Femur (tissue), 1 donor: ENCODE data around the gene COPS6.

ENCODE experiments used
- DNase-seq: peaks from one replicate; pipeline ENCODE4 v3.0.0-alpha.2; 2017

Gene COPS6

GRCh38 chr7:100080907-100081534 is 7.7 kb upstream of the COPS6 start:
- DNase-seq, result no peak

DNA sequence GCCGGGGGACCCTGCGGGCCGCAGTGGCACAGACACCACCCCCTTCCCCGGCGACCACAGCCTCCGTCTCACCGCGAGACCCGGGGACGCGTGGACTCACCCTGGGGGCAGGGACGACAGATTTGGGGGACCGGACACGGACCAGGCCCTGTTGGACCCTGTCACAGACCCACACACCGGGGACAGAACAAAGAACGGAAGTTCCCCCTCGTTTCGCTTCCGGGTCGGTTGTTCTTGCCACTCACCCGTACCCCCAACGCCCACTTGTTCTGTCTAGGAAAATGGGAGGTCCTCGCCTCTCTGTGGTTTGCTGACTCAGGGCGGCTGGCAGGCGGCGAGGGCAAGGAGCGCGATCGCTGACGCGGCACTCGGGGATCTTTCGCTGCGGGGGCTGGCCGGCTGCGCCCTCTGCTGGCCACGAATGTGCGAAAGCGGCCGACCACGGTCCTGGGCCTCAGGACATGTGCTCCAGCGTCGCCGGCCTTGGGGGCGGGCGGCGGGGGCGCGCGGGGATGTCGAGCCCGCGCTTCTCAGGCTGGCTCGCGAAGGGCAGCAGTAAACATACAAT is 7.2 kb upstream of the COPS6 start, which contains the start of gene ZNF3:
ZNF3 (minus strand) TSS at position 189 of the 568 bp plus-strand sequence. CDS start 4,366 bp downstream, outside the sequence.
- peak; percentile 100 for DNase-seq

DNA sequence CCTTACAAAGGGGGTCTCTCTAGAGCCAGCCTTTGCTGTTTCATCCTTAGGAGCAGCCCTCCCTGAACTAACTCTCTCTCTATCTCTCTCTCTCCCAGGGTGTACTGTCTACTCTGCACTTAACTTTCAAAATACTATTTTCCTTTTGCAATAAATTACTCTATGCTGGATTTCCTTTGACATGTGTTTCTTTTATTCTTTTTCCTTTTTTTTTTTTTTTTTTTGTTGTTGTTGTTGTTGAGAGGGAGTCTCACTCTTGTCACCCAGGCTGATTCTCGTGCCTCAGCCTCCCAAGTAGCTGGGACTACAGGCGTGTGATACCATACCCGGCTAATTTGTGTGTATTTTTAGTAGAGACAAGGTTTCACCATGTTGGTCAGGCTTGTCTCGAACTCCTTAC is 5.8 kb upstream of the COPS6 start:
- no peak for DNase-seq

DNA sequence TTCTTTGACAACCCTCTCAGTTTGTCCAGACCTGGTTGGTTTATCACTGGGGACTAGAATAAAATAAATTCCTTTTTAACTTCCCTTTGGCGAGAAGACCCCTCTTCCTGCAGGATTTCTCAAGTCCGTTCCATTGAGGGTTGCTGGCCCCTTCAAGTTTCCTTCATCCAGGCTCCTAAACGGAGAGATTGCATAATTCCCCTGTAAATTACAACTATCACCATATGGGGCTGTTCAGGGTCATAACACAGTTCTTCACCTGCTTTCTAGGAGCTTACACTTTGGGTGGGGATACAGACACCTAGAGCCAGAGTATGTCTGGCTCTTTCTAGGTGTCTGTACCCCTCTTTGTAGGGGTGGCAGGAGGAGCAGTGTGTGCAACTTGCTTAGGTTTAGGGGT is 3.3 kb upstream of the COPS6 start:
- no peak for DNase-seq

- no peak for DNase-seq
Observed at GRCh38 chr7:100087055-100087750, 1.6 kb upstream of the COPS6 start.

DNA sequence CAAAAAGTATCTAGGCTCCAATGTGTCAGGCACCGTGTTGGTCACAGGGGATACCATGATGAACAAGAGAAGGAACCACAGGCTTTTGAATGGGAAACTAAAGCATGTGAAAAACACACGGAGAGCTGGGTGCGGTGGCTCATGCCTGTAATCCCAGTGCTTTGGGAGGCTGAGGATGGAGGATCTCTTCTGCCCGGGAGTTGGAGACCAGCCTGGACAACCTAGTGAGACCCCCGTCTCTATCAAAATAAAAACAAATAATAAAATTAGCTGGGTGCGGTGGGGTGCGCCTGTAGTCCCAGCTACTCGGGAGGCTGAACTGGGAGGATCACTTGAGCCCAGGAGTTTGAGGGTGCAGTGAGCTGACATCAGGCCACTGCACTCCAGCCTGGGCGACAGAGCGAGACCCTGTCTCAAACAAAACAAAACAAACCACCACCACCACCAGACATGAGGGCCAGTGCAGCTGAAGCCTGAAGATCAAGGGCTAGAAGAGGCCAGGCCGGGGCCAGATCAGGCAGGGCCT is 611 bp upstream of the COPS6 start:
- DNase-seq, result no peak

DNA sequence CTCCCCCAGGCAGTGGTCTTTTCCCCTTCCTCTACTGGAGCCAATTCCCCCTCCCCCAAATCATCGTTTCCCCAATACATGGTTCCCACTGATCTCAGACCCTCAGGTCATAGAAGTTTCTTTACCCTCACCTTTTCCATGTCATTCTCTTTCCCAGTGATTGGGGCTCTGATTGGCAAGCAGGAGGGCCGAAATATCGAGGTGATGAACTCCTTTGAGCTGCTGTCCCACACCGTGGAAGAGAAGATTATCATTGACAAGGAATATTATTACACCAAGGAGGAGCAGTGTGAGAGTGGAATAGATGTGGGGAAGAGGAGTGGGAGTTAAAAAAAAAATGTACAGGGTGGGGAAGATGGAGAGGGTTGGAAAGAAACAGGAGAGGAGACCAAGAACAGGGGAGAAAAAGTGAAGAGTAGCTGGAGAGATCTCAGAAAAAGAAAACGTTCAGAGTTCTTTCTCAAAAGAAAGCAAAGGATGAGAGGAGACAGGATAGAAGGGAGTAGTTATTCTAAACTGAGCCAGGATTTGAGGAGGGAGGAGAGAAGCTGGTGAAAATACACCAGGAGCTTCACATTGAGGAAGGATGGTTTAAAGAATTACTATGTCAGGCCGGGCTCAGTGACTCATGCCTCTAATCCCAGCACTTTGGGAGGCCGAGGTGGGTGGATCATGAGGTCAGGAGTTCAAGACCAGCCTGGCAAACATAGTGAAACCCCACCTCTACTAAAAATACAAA is 858 bp downstream of the COPS6 start:
- no peak for DNase-seq

DNA sequence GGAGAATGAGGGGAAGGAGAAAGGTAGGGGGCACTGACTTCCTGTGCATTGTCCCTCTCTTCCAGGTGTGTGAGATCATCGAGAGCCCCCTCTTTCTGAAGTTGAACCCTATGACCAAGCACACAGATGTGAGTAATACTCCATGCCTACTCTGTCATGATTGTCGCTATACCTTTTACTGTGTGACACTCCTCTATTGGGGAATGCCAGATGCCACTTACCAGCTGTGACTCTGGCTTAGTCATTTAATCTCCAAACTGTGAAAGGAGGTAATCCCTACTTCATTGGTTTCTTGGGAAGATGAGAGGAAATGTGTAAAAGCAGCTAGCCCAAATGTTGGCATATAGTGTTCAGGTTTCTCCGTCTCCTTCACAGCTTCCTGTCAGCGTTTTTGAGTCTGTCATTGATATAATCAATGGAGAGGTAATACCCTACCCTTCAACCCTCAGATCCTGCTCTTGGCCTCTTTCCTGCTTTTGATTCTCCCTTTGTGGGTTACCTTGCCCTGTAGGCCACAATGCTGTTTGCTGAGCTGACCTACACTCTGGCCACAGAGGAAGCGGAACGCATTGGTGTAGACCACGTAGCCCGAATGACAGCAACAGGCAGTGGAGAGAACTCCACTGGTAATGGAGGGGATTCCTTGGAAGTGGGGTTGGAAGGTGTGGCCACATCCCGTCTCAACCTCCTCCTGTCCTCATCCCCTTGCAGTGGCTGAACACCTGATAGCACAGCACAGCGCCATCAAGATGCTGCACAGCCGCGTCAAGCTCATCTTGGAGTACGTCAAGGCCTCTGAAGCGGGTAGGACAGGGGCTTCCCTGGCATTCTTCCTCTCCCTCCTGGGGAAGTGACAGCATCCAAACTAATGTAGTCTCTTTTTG is 2.0 kb downstream of the COPS6 start:
- DNase-seq, result no peak

- no peak for DNase-seq
Observed at GRCh38 chr7:100091411-100092181, 2.8 kb downstream of the COPS6 start.

DNA sequence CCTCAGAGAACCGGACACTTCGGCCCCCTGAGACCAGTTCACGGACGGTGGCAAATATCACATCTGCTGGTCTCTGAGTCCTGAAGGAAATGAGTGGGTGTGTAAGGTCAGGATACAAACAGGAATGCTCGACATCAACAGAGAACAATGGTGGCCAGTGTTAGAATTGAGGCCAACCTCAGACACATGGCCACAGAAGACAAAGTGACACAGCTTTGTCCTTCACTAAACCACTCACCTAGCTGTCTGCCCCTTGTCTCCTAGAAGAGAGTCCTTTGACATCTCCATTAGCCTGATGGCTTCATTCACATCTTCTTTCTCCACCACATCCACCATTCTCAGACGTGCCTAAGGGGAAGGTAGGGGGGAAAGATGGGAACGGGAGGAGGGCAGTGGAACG is 4.3 kb downstream of the COPS6 start:
- DNase-seq, result no peak

GRCh38 chr7:100093498-100093897 is 4.7 kb downstream of the COPS6 start:
- no peak for DNase-seq

DNA sequence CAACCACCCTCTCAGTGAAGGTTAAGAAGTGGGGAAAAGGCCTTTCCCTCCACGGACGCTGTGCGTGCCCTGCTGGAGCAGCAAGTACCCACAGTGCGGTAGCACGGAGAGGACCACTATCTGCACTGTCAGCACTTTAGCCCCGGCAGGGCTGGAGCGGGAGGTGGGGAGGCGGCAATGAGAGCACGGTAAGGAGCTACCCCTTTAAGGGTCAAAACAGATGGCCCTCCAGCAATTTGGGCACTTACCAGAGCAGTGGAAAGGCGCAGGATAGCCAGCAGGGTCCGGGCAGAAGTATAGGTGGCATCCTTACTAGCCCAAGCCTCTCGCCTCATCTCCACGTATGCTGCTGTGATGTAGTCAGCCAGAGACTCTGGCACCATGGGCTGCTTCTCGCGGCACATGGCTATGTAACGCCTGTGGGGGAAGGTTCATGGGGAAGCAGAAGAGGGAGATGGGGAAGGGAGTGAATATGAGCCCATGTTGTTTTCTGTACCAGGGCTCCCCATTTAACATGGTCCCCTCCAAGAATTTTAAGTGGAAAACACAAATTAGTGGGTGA is 5.2 kb downstream of the COPS6 start:
- DNase-seq, result no peak

- no peak for DNase-seq
Observed at GRCh38 chr7:100095289-100095688, 6.5 kb downstream of the COPS6 start.

GRCh38 chr7:100095704-100096103 is 6.9 kb downstream of the COPS6 start:
- no peak for DNase-seq

- DNase-seq, result no peak
Observed at GRCh38 chr7:100098913-100099312, 10.1 kb downstream of the COPS6 start.

- no peak for DNase-seq
Observed at GRCh38 chr7:100099452-100099851, 10.7 kb downstream of the COPS6 start.

- DNase-seq, result peak; percentile 96
Observed at GRCh38 chr7:100100420-100101015, 11.7 kb downstream of the COPS6 start.

GRCh38 chr7:100101016-100101862 is 12.5 kb downstream of the COPS6 start, which contains the start of the genes AP4M1 and MCM7:
AP4M1 (plus strand) TSS chr7:100101643; CDS start chr7:100101715, 72 bp downstream.
MCM7 (minus strand) TSS chr7:100101397; CDS start chr7:100101294, 103 bp downstream.
- DNase-seq, result peak; percentile 99
